DND-41 (cell line): ENCODE results near the gene TAOK3.

Experiments
- ATAC-seq: fragments of 200-7000 bp; cut with Tn5 transposase; 3 replicates; pipeline ENCODE4 v1.9.1; 2021; ENCODE audit warnings: low read depth; ENCODE audit not compliant: insufficient read depth
- DNase-seq: peaks from one replicate; pipeline ENCODE4 v3.0.0-alpha.2; 2020
- H2AFZ ChIP-seq: 2 replicates; pipeline ENCODE4 v1.6.0; 2012; ENCODE audit warnings: low read depth, low read length
- H3K27ac ChIP-seq: 2 replicates; pipeline ENCODE4 v1.5.1; 2012; ENCODE audit warnings: low read length, inconsistent platforms
- H3K27me3 ChIP-seq: fragments of 200-600 bp; sonication (generic); 2 replicates; pipeline ENCODE4 v1.6.0; 2012; ENCODE audit warnings: low read length, mild to moderate bottlenecking, inconsistent platforms; ENCODE audit not compliant: insufficient read depth, poor library complexity
- H3K36me3 ChIP-seq: 2 replicates; pipeline ENCODE4 v1.5.1; 2012; ENCODE audit warnings: low read length, inconsistent platforms; ENCODE audit not compliant: insufficient read depth
- H3K4me1 ChIP-seq: 2 replicates; pipeline ENCODE4 v1.5.1; 2012; ENCODE audit warnings: mild to moderate bottlenecking, low read length; ENCODE audit not compliant: insufficient read depth
- H3K4me2 ChIP-seq: 2 replicates; pipeline ENCODE4 v1.6.0; 2012; ENCODE audit warnings: mild to moderate bottlenecking, moderate library complexity, low read length, inconsistent platforms; ENCODE audit not compliant: insufficient read depth
- H3K4me3 ChIP-seq, 2 experiments: fragments of 200-600 bp in 1 of 2; shearing (Covaris generic) in 1 of 2; 2 replicates each; pipeline ENCODE4 v1.5.1; 2012 to 2016; ENCODE audit warnings: inconsistent platforms in 2 of 2, low read length in 2 of 2, mild to moderate bottlenecking in 2 of 2, low read depth in 1 of 2, moderate library complexity in 1 of 2
- H3K79me2 ChIP-seq: 2 replicates; pipeline ENCODE4 v1.6.0; 2012; ENCODE audit warnings: low read length, inconsistent platforms; ENCODE audit not compliant: insufficient read depth
- H3K9ac ChIP-seq: 2 replicates; pipeline ENCODE4 v1.6.0; 2012; ENCODE audit warnings: low read depth, mild to moderate bottlenecking, inconsistent platforms, low read length, moderate library complexity
- H3K9me3 ChIP-seq: 2 replicates; pipeline ENCODE4 v1.5.1; 2012; ENCODE audit warnings: low read length, moderate library complexity, mild to moderate bottlenecking, inconsistent platforms; ENCODE audit not compliant: insufficient read depth, severe bottlenecking
- H4K20me1 ChIP-seq: 2 replicates; pipeline ENCODE4 v1.6.0; 2012; ENCODE audit warnings: low read length; ENCODE audit not compliant: insufficient read depth
- CTCF ChIP-seq: IDR thresholded peaks from 2 replicates; pipeline ENCODE4 v1.5.1; 2012; ENCODE audit warnings: borderline replicate concordance, low read length, moderate library complexity, mild to moderate bottlenecking; ENCODE audit not compliant: poor library complexity, severe bottlenecking; ENCODE audit errors: extremely low read depth
- EZH2 ChIP-seq: IDR thresholded peaks from 3 replicates; pipeline ENCODE4 v1.6.1; 2012; ENCODE audit warnings: borderline replicate concordance, low read depth, mild to moderate bottlenecking, moderate library complexity, low read length, inconsistent platforms; ENCODE audit not compliant: severe bottlenecking

Gene TAOK3

GRCh38 chr12:118368821-118369220 lies 3.9 kb downstream of the TAOK3 start:
- H3K4me1 ChIP-seq = peaks cover 22% of the 10 kb centered on the region
- H3K9me3 ChIP-seq = no peaks in the 10 kb centered on the region
- TF ChIP-seq EZH2 = no peak
- no peak for TF ChIP-seq CTCF
- ATAC-seq (no peak), DNase-seq (no peak)
- H3K36me3 ChIP-seq = no peaks in the 10 kb centered on the region
- no peak overlapping the region for H2AFZ ChIP-seq
- H3K4me3 ChIP-seq = no peak overlapping the region
- H3K79me2 ChIP-seq = peaks cover 15% of the 10 kb centered on the region
- no peak overlapping the region for H3K27ac ChIP-seq
- no peak overlapping the region for H3K9ac ChIP-seq
- H3K4me2 ChIP-seq = no peak overlapping the region
- H3K27me3 ChIP-seq = peaks cover 15% of the 10 kb centered on the region
- H4K20me1 ChIP-seq = peaks cover 13% of the 10 kb centered on the region; the same call in 1 of the 2 replicates

- Histone ChIP-seq H3K9ac (no peak overlapping the region), H3K4me2 (no peak overlapping the region), H3K27ac (no peak overlapping the region), H3K4me3 (no peak overlapping the region), H2AFZ (no peak overlapping the region), H3K27me3 (no peaks in the 10 kb centered on the region), H3K79me2 (peaks cover 27% of the 10 kb centered on the region), H3K36me3 (no peaks in the 10 kb centered on the region), H3K4me1 (peaks cover 24% of the 10 kb centered on the region), H3K9me3 (no peaks in the 10 kb centered on the region), H4K20me1 (no peaks in the 10 kb centered on the region)
- DNase-seq (no peak), ATAC-seq (no peak)
- TF ChIP-seq CTCF = no peak
- no peak for TF ChIP-seq EZH2
These were observed 10.8 kb downstream of the TAOK3 start for GRCh38 chr12:118361889-118362288.

- no peaks in the 10 kb centered on the region for H3K36me3 ChIP-seq
- no peak for ATAC-seq
- peaks cover 36% of the 10 kb centered on the region for H3K79me2 ChIP-seq
- no peaks in the 10 kb centered on the region for H3K27me3 ChIP-seq
- no peaks in the 10 kb centered on the region for H4K20me1 ChIP-seq
- no peak overlapping the region for H3K4me3 ChIP-seq
- TF ChIP-seq CTCF = no peak
- TF ChIP-seq EZH2 = no peak
- H3K4me1 ChIP-seq = peaks cover 33% of the 10 kb centered on the region
- H3K9ac ChIP-seq = no peak overlapping the region
- no peak overlapping the region for H3K4me2 ChIP-seq
- DNase-seq = no peak
- H2AFZ ChIP-seq = no peak overlapping the region
- H3K27ac ChIP-seq = no peak overlapping the region
- H3K9me3 ChIP-seq = no peaks in the 10 kb centered on the region
These were observed 11.7 kb downstream of the TAOK3 start for GRCh38 chr12:118361092-118361404.

GRCh38 chr12:118359541-118359915 lies 13.2 kb downstream of the TAOK3 start:
- Histone ChIP-seq H3K27me3 (no peaks in the 10 kb centered on the region), H4K20me1 (no peaks in the 10 kb centered on the region), H3K36me3 (0 out of 2 replicates have a peak, but pooled peaks cover 5% of the 10 kb centered on the region), H3K4me2 (peak overlapping the region; percentile 84), H2AFZ (peak overlapping the region; percentile 70), H3K27ac (peak overlapping the region; percentile 91), H3K4me3 (peak overlapping the region; percentile 66 to 71), H3K4me1 (peaks cover 41% of the 10 kb centered on the region), H3K9me3 (no peaks in the 10 kb centered on the region), H3K9ac (peak overlapping the region; percentile 74), H3K79me2 (peaks cover 51% of the 10 kb centered on the region)
- DNase-seq (peak; percentile 65), ATAC-seq (peak; percentile 88)
- TF ChIP-seq CTCF (no peak), EZH2 (no peak)
